ENCODE results near the gene TUBG1. TPM values are rescaled to one million over a fixed set of nuclear protein-coding genes. Genes with fewer than 3 reads are reported as not detected.

The TUBG1 gene
- total RNA-seq, 1 donor = 25.3 TPM

Other genes starting within 250 kb of the TUBG1 start
- 137 TPM for gene STAT3, start 221.2 kb upstream of the TUBG1 start, total RNA-seq
- gene CAVIN1, start 186.4 kb upstream of the TUBG1 start, total RNA-seq = 95.1 TPM
- gene ATP6V0A1, start 150.8 kb upstream of the TUBG1 start, total RNA-seq = 67.6 TPM
- 29.4 TPM for gene NAGLU, start 73.4 kb upstream of the TUBG1 start, total RNA-seq
- gene HSD17B1, start 56.8 kb upstream of the TUBG1 start, total RNA-seq = 1.3 TPM
- gene COASY, start 47.5 kb upstream of the TUBG1 start, total RNA-seq = 31.2 TPM
- 24.2 TPM for gene MLX, start 42.6 kb upstream of the TUBG1 start, total RNA-seq
- gene PSMC3IP, start 32.0 kb upstream of the TUBG1 start, total RNA-seq = 1.3 TPM
- 72.2 TPM for gene RETREG3, start 309 bp upstream of the TUBG1 start, total RNA-seq
- gene TUBG2, start 49.6 kb downstream of the TUBG1 start, total RNA-seq = 5.4 TPM
- gene PLEKHH3, start 67.3 kb downstream of the TUBG1 start, total RNA-seq = 0.27 TPM
- gene CCR10, start 72.2 kb downstream of the TUBG1 start, total RNA-seq = 1.1 TPM
- gene CNTNAP1, start 72.8 kb downstream of the TUBG1 start, total RNA-seq = 0.81 TPM
- 35.8 TPM for gene EZH1, start 135.4 kb downstream of the TUBG1 start, total RNA-seq
- 0.27 TPM for gene RAMP2, start 151.5 kb downstream of the TUBG1 start, total RNA-seq
- 45.5 TPM for gene VPS25, start 163.8 kb downstream of the TUBG1 start, total RNA-seq
- under 0.01 TPM for gene WNK4, start 170.9 kb downstream of the TUBG1 start, total RNA-seq
- 56.6 TPM for gene COA3, start 189.0 kb downstream of the TUBG1 start, total RNA-seq
- under 0.01 TPM for gene CNTD1, start 189.2 kb downstream of the TUBG1 start, total RNA-seq
- 67.9 TPM for gene BECN1, start 214.6 kb downstream of the TUBG1 start, total RNA-seq
- 39.0 TPM for gene PSME3, start 223.7 kb downstream of the TUBG1 start, total RNA-seq
- 1.3 TPM for gene AOC2, start 234.9 kb downstream of the TUBG1 start, total RNA-seq
- 0.27 TPM for gene AOC3, start 241.5 kb downstream of the TUBG1 start, total RNA-seq